Right lobe of liver (tissue), 6 donors: Measurements from ENCODE around the gene BANK1. TPM values are rescaled to one million over a fixed set of nuclear protein-coding genes. Genes with fewer than 3 reads are reported as not detected.

Source experiments
- ATAC-seq, 4 donors: fragments of 200-7000 bp; cut with Tn5 transposase; one replicate each; pipeline ENCODE4 v1.9.1; 2020; ENCODE audit warnings: mild to moderate bottlenecking in 4 of 4, moderate library complexity in 4 of 4
- DNase-seq, 3 donors: peaks; one replicate each; pipeline ENCODE4 v3.0.0-alpha.2; 2020
- H3K27ac ChIP-seq, 3 donors: fragments of 200-600 bp; one replicate each; pipeline ENCODE4 v1.8.0; 2022
- H3K27me3 ChIP-seq, 2 donors: fragments of 200-600 bp; one replicate each; pipeline ENCODE4 v1.8.0; 2022
- H3K36me3 ChIP-seq, 4 donors: fragments of 200-600 bp; sonication (generic) in 1 of 4; one replicate each; pipeline versions ENCODE4 v1.5.1 to v1.8.0; 2017 to 2022; ENCODE audit warnings: control low read depth in 1 of 4
- H3K4me1 ChIP-seq, 4 donors: fragments of 200-600 bp; sonication (generic) in 1 of 4; one replicate each; pipeline versions ENCODE4 v1.5.1 to v1.8.0; 2017 to 2022; ENCODE audit warnings: control low read depth in 1 of 4
- H3K4me3 ChIP-seq, 3 donors: fragments of 200-600 bp; one replicate each; pipeline ENCODE4 v1.8.0; 2022
- H3K9me3 ChIP-seq, 4 donors: fragments of 200-600 bp; sonication (generic) in 1 of 4; one replicate each; pipeline versions ENCODE4 v1.5.1 to v1.8.0; 2017 to 2022; ENCODE audit warnings: control low read depth in 1 of 4
- CTCF ChIP-seq, 4 donors: fragments of 200-600 bp in 3 of 4; fragments of 450-650 bp in 1 of 4; IDR thresholded peaks; one replicate each; pipeline versions ENCODE4 v1.5.1 to v1.8.0; 2016 to 2022; ENCODE audit warnings: antibody characterized with exemption in 4 of 4, mild to moderate bottlenecking in 2 of 4
- POLR2A ChIP-seq: fragments of 450-650 bp; IDR thresholded peaks from one replicate; pipeline ENCODE4 v1.6.1; 2017; ENCODE audit warnings: antibody characterized with exemption, mild to moderate bottlenecking
- WGBS: methylation state at CpG from one replicate; pipeline ENCODE4 v1.1.6; 2018; ENCODE audit warnings: low coverage, low lambda C conversion rate; ENCODE audit not compliant: insufficient coverage; ENCODE audit errors: missing lambda C conversion rate; 5-methylcytosine and 5-hydroxymethylcytosine counted together
- intact Hi-C, 2 donors: fragments of 100-400 bp; cut with DNase I; formaldehyde crosslinking; loops; one replicate each; pipeline versions ENCODE4 v1.11.2 to v1.14.1; 2022
- total RNA-seq, 6 experiments: library from RNA; depleted of rRNA in 2 of 6; stranded (reverse); fragments of >200 nt in 2 of 6; fragmentation: NEBNext Ultra II Directional in 3 of 6; extraction: Animal tissue kit (Norgen Biotek cat#: 25700) in 3 of 6; gene quantifications; one replicate each; pipeline versions ENCODE4 v1.1.0 to v1.2.4, GENCODE V29; 2016 to 2023
- donor health status: DM: no; HTN: yes; CAD: no.
- donor health status: DM: no; HTN: no; CAD: no.
- donor health status: DM: no; HTN: no; CAD: no.
- donor health status: DM: no; HTN: yes; CAD: no.
- donor health status: DM: no; HTN: yes; CAD: no.

Gene BANK1
- total RNA-seq, 6 experiments from 2014 or later, result 0.06 to 0.84 (median 0.27) TPM; not detected in 2

GRCh38 chr4:101941816-101942358 lies 151.4 kb downstream of the BANK1 start:
- no peaks in the 10 kb centered on the region for H3K27me3 ChIP-seq
- no peaks in the 10 kb centered on the region for H3K4me1 ChIP-seq
- 62% methylated on average over 1 of the region's 1 CpG for WGBS
- ATAC-seq (no peak), DNase-seq (no peak)
- H3K27ac ChIP-seq, result no peak overlapping the region
- TF ChIP-seq CTCF (IDR thresholded peaks at IDR 0.05) (no peak), POLR2A (no peak)
- no peaks in the 10 kb centered on the region for H3K36me3 ChIP-seq
- H3K4me3 ChIP-seq, result no peak overlapping the region
- H3K9me3 ChIP-seq, result no peaks in the 10 kb centered on the region
- intact Hi-C loops, result no loop called here

GRCh38 chr4:101942891-101943290 lies 152.4 kb downstream of the BANK1 start:
- Histone ChIP-seq H3K27ac (no peak overlapping the region), H3K9me3 (no peaks in the 10 kb centered on the region), H3K36me3 (no peaks in the 10 kb centered on the region), H3K4me1 (no peaks in the 10 kb centered on the region), H3K27me3 (no peaks in the 10 kb centered on the region), H3K4me3 (no peak overlapping the region)
- intact Hi-C loops, result no loop called here
- ATAC-seq, result no peak
- TF ChIP-seq POLR2A (no peak), CTCF (IDR thresholded peaks at IDR 0.05) (no peak)
- no peak for DNase-seq

- DNase-seq (no peak), ATAC-seq (no peak)
- no peak overlapping the region for H3K4me3 ChIP-seq
- no peaks in the 10 kb centered on the region for H3K4me1 ChIP-seq
- no peaks in the 10 kb centered on the region for H3K9me3 ChIP-seq
- H3K27ac ChIP-seq, result no peak overlapping the region
- intact Hi-C loops, result no loop called here
- WGBS, result 56% methylated on average over 1 of the region's 1 CpG
- H3K27me3 ChIP-seq, result no peaks in the 10 kb centered on the region
- TF ChIP-seq POLR2A (no peak), CTCF (IDR thresholded peaks at IDR 0.05) (no peak)
- no peaks in the 10 kb centered on the region for H3K36me3 ChIP-seq
Measured at GRCh38 chr4:101944649-101945048, 154.1 kb downstream of the BANK1 start.

GRCh38 chr4:101948055-101948454 lies 157.5 kb downstream of the BANK1 start:
- TF ChIP-seq CTCF (IDR thresholded peaks at IDR 0.05) (no peak), POLR2A (no peak)
- no peak for DNase-seq
- no peak for ATAC-seq
- H3K36me3 ChIP-seq, result no peaks in the 10 kb centered on the region
- H3K27me3 ChIP-seq, result no peaks in the 10 kb centered on the region
- no peaks in the 10 kb centered on the region for H3K4me1 ChIP-seq
- intact Hi-C loops, result no loop called here
- no peak overlapping the region for H3K4me3 ChIP-seq
- no peaks in the 10 kb centered on the region for H3K9me3 ChIP-seq
- H3K27ac ChIP-seq, result no peak overlapping the region

- no peaks in the 10 kb centered on the region for H3K9me3 ChIP-seq
- TF ChIP-seq POLR2A (no peak), CTCF (IDR thresholded peaks at IDR 0.05) (no peak)
- WGBS, result 52% methylated on average over 2 of the region's 2 CpGs
- H3K4me1 ChIP-seq, result no peaks in the 10 kb centered on the region
- no peaks in the 10 kb centered on the region for H3K36me3 ChIP-seq
- H3K4me3 ChIP-seq, result no peak overlapping the region
- DNase-seq (no peak), ATAC-seq (no peak)
- no peak overlapping the region for H3K27ac ChIP-seq
- intact Hi-C loops, result no loop called here
- no peaks in the 10 kb centered on the region for H3K27me3 ChIP-seq
Measured at GRCh38 chr4:101948951-101949350, 158.4 kb downstream of the BANK1 start.
